HG03520 (cell line): ENCODE data around the gene TECR.
A peak's percentile ranks its signal among the peaks of the same experiment; 100 is the strongest.
"Not testable (repeated sequence)": the region's sequence is repeated elsewhere in the genome, so short reads cannot be mapped to it uniquely, and the experiment has no call there.

Experiments
- ATAC-seq: cut with Tn5 transposase; IDR thresholded peaks from one replicate; pipeline ENCODE4 v1.9.1; 2021; ENCODE audit warnings: mild to moderate bottlenecking, moderate library complexity; ENCODE audit not compliant: unreplicated experiment

TECR gene

DNA sequence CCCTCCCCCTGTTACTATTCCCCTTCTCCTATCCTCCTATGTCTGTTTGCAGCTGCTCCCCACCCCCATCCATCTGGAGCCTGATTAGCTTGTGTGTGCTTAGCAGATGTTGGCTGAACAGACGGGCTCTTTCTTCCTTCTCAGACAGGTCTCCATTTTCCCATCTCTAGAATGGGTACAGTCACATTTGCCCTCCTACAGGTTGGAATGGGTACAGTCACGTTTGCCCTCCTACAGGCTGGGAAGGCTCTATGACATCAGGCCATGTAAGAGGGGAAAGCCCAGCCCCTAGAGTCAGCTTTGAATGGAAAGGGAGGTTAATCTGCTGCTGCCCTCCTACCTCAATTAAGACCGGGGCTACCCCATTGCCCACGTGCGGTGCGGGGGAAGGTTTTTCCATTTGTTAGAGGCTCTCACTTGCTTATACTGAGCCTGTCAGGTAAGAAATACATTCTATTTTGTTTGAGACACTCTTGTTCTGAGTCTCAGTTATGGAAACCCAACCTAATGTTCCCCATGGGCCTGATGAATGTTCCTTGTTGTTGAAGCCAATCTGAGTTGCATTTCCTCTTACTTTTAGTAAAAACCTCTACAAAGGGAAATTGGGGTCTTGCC, 51.3 kb downstream of the TECR start:
- ATAC-seq, result no peak

DNA sequence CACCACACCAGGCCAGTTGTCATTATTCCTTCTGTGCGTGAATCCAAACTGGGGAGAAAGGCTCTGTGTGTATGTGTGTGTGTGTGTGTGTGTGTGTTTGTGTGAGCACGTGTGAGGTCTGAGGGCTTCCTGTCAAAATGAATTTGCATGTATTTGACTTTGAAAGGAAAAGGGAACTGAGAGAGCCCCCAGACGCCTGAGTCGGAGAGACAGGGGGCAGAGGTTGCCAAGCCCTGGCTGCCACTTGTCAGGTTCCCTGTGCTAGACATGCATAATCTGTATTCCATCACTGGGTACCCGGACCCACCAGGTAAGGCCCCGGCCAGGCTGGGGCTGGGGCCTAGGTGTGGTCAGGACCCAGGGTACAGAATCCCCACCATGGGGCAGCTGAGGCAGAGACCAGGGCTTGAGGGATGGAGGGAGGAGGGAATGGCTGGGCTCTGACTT, 53.5 kb downstream of the TECR start, which contains the start of gene CLEC17A:
Gene CLEC17A, plus strand, starts transcription at position 191 of the 447 bp plus-strand sequence. Its CDS starts 77 bp downstream, at position 268.
- no peak for ATAC-seq

DNA sequence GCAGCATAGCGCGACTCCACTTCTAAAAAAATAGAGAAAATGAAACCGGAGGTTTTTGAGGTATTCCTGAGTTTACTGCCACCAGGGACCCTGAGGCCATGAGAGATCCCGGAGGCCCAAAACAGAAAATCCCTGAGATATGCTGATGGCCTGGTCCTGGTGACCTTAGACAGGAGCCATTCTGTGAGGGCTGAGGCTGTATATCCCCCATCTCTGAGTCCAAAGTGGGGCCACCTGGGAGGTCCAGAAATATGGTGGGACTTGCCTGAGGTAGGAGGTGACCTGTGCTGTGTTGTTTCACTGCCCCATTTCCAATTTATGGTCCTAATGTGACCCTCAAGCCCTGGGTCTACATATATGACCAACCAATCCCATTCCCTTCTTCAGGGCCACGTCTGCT, 55.0 kb downstream of the TECR start:
- ATAC-seq, result not testable (repeated sequence)

DNA sequence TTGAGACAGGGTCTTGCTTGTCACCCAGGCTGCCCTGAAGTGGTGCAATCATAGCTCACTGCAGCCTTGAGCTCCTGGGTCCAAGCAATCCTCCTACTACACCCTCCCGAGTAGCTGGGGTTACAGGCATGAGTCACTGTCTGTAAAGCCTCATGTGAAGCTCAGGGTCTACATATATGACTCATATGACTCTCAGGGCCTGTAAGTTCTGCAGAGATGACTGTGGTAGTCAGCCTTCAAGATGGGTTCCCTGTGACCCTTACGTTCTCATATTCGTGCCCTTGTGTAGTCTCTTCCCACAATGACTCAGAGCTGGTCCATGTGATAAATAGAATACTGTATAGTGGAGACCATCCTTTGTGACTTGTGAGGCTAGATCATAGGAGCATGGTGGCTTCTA, 55.8 kb downstream of the TECR start:
- ATAC-seq, result peak; percentile 65

DNA sequence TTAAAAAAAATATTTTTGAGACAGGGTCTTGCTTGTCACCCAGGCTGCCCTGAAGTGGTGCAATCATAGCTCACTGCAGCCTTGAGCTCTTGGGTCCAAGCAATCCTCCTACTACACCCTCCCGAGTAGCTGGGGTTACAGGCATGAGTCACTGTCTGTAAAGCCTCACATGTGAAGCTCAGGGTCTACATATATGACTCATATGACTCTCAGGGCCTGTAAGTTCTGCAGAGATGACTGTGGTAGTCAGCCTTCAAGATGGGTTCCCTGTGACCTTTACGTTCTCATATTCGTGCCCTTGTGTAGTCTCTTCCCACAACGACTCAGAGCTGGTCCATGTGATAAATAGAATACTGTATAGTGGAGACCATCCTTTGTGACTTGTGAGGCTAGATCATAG, 60.0 kb downstream of the TECR start:
- ATAC-seq, result not testable (repeated sequence)

DNA sequence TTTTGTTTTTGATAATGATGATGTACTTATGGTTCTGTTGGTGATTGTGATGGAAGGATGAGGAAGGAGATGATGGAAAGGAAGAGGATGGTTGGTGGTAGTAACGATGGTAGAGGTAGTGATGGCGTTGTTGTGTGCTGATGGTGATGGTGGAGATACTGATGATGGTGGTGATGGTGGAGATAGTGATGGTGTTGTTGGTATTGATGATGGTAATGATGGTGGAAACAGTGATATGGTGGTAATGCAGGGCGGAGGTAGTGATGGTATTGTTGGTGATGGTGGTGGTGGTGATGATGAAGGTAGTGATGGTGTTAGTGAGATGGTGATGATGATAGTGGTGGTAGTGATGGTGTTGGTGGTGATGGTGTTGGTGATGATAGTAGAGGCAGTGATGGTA, 66.2 kb downstream of the TECR start:
- ATAC-seq, result no peak

DNA sequence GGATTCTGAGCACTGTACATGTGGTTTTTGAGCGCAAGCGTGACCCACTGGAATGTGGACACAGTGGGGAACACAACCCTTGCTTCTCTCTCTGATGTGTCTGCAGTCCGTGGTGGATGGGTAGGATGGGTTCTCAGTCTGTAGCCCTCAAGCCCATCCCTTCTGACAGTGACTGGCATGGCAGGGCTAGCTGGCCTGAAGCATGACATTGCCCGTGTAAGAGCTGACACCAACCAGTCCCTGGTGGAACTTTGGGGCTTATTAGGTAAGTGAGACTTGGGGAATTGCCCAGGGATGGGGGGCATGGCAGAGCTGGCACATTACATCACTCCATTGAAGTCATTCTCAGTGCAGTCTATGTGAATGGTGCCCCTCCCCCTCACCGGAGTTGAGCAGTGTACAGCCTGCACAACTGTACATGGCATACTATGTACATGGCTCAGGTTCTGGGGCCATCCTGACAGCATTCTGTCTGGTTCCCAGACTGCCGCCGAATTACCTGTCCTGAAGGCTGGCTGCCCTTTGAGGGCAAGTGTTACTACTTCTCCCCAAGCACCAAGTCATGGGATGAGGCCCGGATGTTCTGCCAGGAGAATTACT, 70.3 kb downstream of the TECR start:
- ATAC-seq, result no peak

DNA sequence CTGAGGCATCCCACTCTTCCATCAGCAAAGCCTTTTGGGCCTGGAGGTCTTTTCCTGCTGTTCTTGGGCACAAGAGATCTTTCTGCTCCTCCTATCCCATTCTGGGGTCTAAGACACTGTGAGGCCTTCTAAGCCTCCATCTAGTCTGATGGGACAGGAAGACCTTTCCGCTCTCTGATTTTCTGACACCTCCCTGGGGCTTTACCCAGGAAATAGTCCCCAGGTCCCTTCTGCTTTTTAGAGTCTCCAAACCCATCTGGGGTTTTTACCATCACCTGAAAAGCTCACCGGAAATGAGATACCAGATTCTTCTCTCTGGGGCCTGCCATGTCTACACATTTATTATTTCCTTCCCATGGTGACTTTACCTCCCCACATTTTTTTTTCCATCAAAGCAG, 74.6 kb downstream of the TECR start:
- ATAC-seq, result peak; percentile 64

DNA sequence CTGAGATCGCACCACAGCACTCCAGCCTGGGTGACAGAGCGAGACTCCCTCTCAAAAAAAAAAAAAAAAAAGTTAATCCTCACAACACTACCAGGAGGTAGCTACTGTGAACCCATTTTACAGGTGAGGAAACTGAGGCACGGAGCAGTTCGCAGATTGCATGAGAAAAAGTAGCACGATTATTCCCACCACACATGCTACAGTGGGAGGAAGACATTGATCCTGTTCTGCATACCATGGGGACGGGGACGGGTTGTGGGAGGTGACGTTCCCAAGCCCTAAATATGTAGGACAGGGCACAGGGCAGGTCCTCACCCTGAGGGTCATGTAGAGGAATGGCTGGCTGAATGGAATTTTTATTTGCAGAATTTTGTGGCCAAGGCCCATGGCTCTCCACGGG, 77.2 kb downstream of the TECR start:
- ATAC-seq, result no peak

DNA sequence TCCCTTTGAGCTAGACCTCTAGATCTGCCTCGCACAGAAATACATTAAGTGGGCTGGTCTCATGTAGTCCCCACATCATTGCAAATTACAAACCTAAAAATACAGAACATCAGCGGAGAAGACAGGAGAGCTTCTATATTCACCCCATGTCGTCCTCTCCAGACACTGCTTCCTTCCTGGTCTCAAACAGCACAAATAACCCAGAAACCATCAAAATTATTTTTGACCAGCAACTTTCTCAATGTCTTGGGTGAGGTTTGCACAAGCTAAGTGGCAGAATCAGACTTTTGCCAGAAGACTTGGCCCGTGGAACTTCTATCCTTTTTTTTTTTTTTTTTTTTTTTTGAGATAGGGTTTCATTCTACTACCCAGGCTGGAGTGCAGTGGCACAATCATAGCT, 81.7 kb downstream of the TECR start:
- no peak for ATAC-seq

DNA sequence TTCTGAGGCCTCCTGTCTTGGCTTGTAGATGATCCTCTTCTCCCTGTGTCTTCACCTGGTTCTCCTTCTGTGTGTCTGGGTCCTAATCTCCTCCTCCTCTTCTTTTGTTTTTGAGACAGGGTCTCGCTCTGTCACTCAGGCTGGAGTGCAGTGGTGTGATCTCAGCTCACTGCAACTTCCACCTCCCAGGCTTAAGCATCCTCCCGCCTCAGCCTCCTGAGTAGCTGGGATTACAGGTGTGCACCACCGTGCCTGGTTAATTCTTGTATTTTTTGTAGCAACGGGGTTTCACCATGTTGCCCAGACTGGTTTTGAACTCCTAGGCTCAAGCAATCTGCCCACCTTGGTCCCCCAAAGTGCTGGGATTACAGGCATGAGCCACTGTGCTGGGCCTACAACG, 82.8 kb downstream of the TECR start:
- ATAC-seq, result not testable (repeated sequence)

DNA sequence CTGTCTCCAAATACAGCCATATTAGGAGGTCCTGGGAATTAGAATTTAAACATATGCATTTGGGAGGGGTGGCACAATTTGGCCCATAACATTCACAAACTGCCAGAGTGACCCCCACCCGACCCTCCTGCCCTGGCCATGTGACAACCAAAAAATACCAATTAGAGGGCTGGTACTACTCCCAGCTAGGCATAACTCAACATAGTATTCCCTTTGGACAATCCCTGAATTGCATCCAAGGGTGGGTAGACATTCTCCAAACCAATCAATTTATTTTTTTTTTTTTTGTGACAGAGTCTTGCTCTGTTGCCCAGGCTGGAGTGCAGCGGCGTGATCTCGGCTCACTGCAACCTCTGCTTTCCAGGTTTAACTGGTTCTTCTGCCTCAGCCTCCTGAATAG, 83.3 kb downstream of the TECR start:
- ATAC-seq, result no peak

DNA sequence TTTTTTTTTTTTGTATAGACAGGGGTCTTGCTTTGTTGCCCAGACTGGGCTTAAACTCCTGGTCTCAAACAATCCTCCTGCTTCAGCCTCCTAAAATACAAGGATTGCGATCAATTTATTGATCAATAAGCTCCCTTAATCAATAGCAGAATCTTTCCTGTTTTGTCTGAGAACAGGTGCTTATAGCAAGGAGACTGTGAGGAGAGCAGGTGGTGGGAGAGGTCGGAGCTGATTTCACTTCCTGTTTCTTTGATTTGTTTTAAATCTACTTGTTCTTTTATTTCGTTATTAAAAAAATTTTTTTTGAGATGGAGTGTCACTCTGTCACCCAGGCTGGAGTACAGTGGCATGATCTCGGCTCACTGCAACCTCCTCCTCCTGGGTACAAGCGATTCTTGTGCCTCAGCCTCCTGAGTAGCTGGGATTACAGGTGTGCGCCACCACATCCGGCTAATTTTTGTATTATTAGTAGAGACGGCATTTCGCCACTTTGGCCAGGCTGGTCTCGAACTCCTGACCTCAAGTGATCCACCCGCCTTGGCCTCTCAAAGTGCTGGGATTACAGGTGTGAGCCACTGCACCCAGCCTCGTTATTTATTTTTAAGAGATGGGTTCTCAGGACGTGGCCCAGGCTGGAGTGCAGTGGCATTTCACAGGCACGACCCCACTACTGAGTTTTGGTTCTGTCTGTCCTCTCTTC, 84.2 kb downstream of the TECR start:
- not testable (repeated sequence) for ATAC-seq

DNA sequence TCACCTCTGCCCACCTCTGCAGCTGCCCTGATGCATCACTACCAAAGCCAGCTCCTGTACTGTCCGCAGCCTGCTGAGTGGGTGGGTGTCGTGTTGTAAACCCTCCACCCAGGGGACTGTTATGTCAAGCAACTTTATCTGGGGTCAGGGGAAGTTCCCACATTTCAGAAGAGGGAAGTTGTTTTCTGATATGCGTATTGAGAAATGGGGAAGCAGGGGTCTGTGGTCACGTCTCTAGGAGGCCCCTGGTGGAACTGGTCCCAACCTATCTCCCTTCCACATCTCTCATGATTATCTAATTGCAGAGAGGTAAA, 84.7 kb downstream of the TECR start:
- ATAC-seq, result no peak
